ENCODE data around the gene EFCAB8.

Gene EFCAB8

GRCh38 chr20:32886652-32887051, 27.9 kb downstream of the EFCAB8 start:
- TF ChIP-seq CTCF (IDR thresholded peaks at IDR 0.05; ENCODE audit: low read depth, low read length, poor library complexity, severe bottlenecking) (no peak), EZH2phosphoT487 (IDR thresholded peaks at IDR 0.05; ENCODE audit: borderline replicate concordance, low read length) (no peak)
- no peak overlapping the region for H3K4me2 ChIP-seq (ENCODE audit: low read length)
- H3K4me1 ChIP-seq (ENCODE audit: control insufficient read depth, low read length) = no peaks in the 10 kb centered on the region
- no peaks in the 10 kb centered on the region for H3K9me3 ChIP-seq (ENCODE audit: control insufficient read depth, insufficient read depth, low read length)
- no peaks in the 10 kb centered on the region for H3F3A ChIP-seq (ENCODE audit: control insufficient read depth, insufficient read depth)
- no peaks in the 10 kb centered on the region for H3K36me3 ChIP-seq (ENCODE audit: control insufficient read depth, low read length)
- H4K20me1 ChIP-seq (ENCODE audit: control insufficient read depth, insufficient read depth, low read depth, low read length) = no peaks in the 10 kb centered on the region
- no peaks in the 10 kb centered on the region for H3K27me3 ChIP-seq (ENCODE audit: control insufficient read depth, low read length)
- no peak overlapping the region for H3K27ac ChIP-seq (ENCODE audit: low read depth, low read length)
- H3K9me2 ChIP-seq (replicated peaks; ENCODE audit: control insufficient read depth, low read length) = no peaks in the 10 kb centered on the region
- H3K4me3 ChIP-seq (ENCODE audit: low read length) = no peak overlapping the region
- no peaks in the 10 kb centered on the region for H3K79me2 ChIP-seq (ENCODE audit: control insufficient read depth, low read length)

GRCh38 chr20:32887492-32887891, 28.8 kb downstream of the EFCAB8 start:
- Histone ChIP-seq H3K4me3 (ENCODE audit: low read length) (no peak overlapping the region), H3K9me2 (replicated peaks; ENCODE audit: control insufficient read depth, low read length) (no peaks in the 10 kb centered on the region), H4K20me1 (ENCODE audit: control insufficient read depth, insufficient read depth, low read depth, low read length) (no peaks in the 10 kb centered on the region), H3K4me1 (ENCODE audit: control insufficient read depth, low read length) (no peaks in the 10 kb centered on the region), H3K4me2 (ENCODE audit: low read length) (no peak overlapping the region), H3K36me3 (ENCODE audit: control insufficient read depth, low read length) (no peaks in the 10 kb centered on the region), H3K9me3 (ENCODE audit: control insufficient read depth, insufficient read depth, low read length) (no peaks in the 10 kb centered on the region), H3K27me3 (ENCODE audit: control insufficient read depth, low read length) (no peaks in the 10 kb centered on the region), H3K27ac (ENCODE audit: low read depth, low read length) (no peak overlapping the region), H3K79me2 (ENCODE audit: control insufficient read depth, low read length) (no peaks in the 10 kb centered on the region), H3F3A (ENCODE audit: control insufficient read depth, insufficient read depth) (no peaks in the 10 kb centered on the region)
- TF ChIP-seq CTCF (IDR thresholded peaks at IDR 0.05; ENCODE audit: low read depth, low read length, poor library complexity, severe bottlenecking) = no peak
- no peak for TF ChIP-seq EZH2phosphoT487 (IDR thresholded peaks at IDR 0.05; ENCODE audit: borderline replicate concordance, low read length)

- H3K4me2 ChIP-seq (ENCODE audit: low read length) = no peak overlapping the region
- H3K4me3 ChIP-seq (ENCODE audit: low read length) = no peak overlapping the region
- no peaks in the 10 kb centered on the region for H4K20me1 ChIP-seq (ENCODE audit: control insufficient read depth, insufficient read depth, low read depth, low read length)
- no peak for TF ChIP-seq CTCF (IDR thresholded peaks at IDR 0.05; ENCODE audit: low read depth, low read length, poor library complexity, severe bottlenecking)
- no peak for TF ChIP-seq EZH2phosphoT487 (IDR thresholded peaks at IDR 0.05; ENCODE audit: borderline replicate concordance, low read length)
- no peaks in the 10 kb centered on the region for H3K9me2 ChIP-seq (replicated peaks; ENCODE audit: control insufficient read depth, low read length)
- H3K36me3 ChIP-seq (ENCODE audit: control insufficient read depth, low read length) = no peaks in the 10 kb centered on the region
- no peak overlapping the region for H3K27ac ChIP-seq (ENCODE audit: low read depth, low read length)
- H3K9me3 ChIP-seq (ENCODE audit: control insufficient read depth, insufficient read depth, low read length) = no peaks in the 10 kb centered on the region
- no peaks in the 10 kb centered on the region for H3K27me3 ChIP-seq (ENCODE audit: control insufficient read depth, low read length)
- H3K4me1 ChIP-seq (ENCODE audit: control insufficient read depth, low read length) = no peaks in the 10 kb centered on the region
- H3K79me2 ChIP-seq (ENCODE audit: control insufficient read depth, low read length) = no peaks in the 10 kb centered on the region
- no peaks in the 10 kb centered on the region for H3F3A ChIP-seq (ENCODE audit: control insufficient read depth, insufficient read depth)
Measured at GRCh38 chr20:32888636-32889035, 29.9 kb downstream of the EFCAB8 start.

GRCh38 chr20:32889281-32889680, 30.6 kb downstream of the EFCAB8 start:
- Histone ChIP-seq H3K27me3 (ENCODE audit: control insufficient read depth, low read length) (no peaks in the 10 kb centered on the region), H3K4me1 (ENCODE audit: control insufficient read depth, low read length) (no peaks in the 10 kb centered on the region), H3F3A (ENCODE audit: control insufficient read depth, insufficient read depth) (no peaks in the 10 kb centered on the region), H3K4me2 (ENCODE audit: low read length) (no peak overlapping the region), H3K4me3 (ENCODE audit: low read length) (no peak overlapping the region), H3K9me2 (replicated peaks; ENCODE audit: control insufficient read depth, low read length) (no peaks in the 10 kb centered on the region), H3K36me3 (ENCODE audit: control insufficient read depth, low read length) (no peaks in the 10 kb centered on the region), H3K27ac (ENCODE audit: low read depth, low read length) (no peak overlapping the region), H3K9me3 (ENCODE audit: control insufficient read depth, insufficient read depth, low read length) (no peaks in the 10 kb centered on the region), H4K20me1 (ENCODE audit: control insufficient read depth, insufficient read depth, low read depth, low read length) (no peaks in the 10 kb centered on the region), H3K79me2 (ENCODE audit: control insufficient read depth, low read length) (no peaks in the 10 kb centered on the region)
- no peak for TF ChIP-seq CTCF (IDR thresholded peaks at IDR 0.05; ENCODE audit: low read depth, low read length, poor library complexity, severe bottlenecking)
- TF ChIP-seq EZH2phosphoT487 (IDR thresholded peaks at IDR 0.05; ENCODE audit: borderline replicate concordance, low read length) = no peak
